ENCODE data around the gene GATA2. TPM values are rescaled to one million over a fixed set of nuclear protein-coding genes. Genes with fewer than 3 reads are reported as not detected.

The GATA2 gene
- total RNA-seq, 1 experiment from 2014 or later = 74.6 TPM

DNA sequence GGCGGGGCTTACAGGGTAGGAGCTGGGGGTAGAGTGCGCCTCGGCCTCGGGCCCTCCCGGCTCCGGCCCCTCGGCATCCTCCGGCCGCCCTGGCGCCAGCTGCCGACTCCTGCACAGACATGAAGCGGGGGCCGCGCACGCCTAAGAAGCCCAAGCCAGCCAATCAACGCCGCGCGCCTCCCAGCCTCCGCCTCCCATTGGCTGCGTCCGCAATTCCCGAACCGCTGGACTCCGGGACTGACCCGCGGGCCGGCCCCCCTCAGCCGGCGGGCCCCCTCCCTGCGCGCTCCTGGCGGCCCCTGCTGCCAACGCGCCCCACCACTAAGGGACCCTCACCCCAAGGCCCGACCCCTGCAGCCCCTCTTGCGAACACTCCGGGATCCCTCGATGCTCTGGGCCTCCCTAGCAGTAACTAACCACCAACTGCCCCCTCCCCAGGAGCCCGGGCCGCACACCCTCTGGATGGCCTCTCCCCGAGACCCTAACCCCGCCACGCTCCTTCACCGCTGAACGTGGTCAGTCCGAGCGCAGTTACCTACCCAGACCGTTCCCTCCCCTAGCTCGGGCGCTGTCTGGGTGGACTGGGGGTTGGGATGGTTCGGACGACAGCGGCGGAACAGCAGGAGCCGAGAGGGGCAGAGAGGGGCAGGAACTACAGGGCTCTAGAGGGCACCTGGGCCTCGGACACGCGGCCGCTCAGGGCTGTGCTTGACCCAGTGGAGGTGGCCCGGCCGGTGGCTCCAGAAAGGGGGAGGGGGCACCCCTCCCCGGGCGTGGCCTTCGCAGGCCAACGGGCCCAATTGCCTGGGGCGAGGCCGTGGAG is 5.0 kb downstream of the GATA2 start:
- Histone ChIP-seq H3K9me3 (ENCODE audit: control insufficient read depth, insufficient read depth, low read depth, low read length) (no peaks in the 10 kb centered on the region), H3K36me3 (ENCODE audit: control insufficient read depth, insufficient read depth, low read length) (peaks cover 3% of the 10 kb centered on the region), H3K27ac (ENCODE audit: low read length) (peak overlapping the region; percentile 97), H3K4me3 (ENCODE audit: low read depth in 2 of 2, low read length in 2 of 2) (peak overlapping the region; percentile 90 to 92), H3K27me3 (ENCODE audit: control insufficient read depth, insufficient read depth, low read length) (no peaks in the 10 kb centered on the region), H3K4me1 (ENCODE audit: control insufficient read depth, insufficient read depth, low read length) (peaks cover 36% of the 10 kb centered on the region)
- BruUV-seq (replicated peaks) = no TSS peak
- intact Hi-C loops (cut with micrococcal nuclease; ENCODE audit: unreplicated experiment) = no loop called here
- in situ Hi-C loops (cut with HindIII; ENCODE audit: low pct_unique_long_range_greater_than_20kb, low sequenced_read_pairs) = no loop called here
- DNase-seq (ENCODE audit: low read depth, low spot score) = no peak
- ChIA-PET CTCF (no interaction called here), POLR2A (interaction anchor here (0.7 kb wide), 1 partner anchor 16 kb away, joined by 8 read pairs; no protein-coding TSS in a partner anchor)
- peak; percentile 86 for ATAC-seq
- TF ChIP-seq SIN3A (IDR thresholded peaks at IDR 0.05; ENCODE audit: borderline replicate concordance, insufficient read depth, low read depth, low read length) = peak; percentile 80; the same call in 1 of the 2 replicates
- TF ChIP-seq, protein P1, sequence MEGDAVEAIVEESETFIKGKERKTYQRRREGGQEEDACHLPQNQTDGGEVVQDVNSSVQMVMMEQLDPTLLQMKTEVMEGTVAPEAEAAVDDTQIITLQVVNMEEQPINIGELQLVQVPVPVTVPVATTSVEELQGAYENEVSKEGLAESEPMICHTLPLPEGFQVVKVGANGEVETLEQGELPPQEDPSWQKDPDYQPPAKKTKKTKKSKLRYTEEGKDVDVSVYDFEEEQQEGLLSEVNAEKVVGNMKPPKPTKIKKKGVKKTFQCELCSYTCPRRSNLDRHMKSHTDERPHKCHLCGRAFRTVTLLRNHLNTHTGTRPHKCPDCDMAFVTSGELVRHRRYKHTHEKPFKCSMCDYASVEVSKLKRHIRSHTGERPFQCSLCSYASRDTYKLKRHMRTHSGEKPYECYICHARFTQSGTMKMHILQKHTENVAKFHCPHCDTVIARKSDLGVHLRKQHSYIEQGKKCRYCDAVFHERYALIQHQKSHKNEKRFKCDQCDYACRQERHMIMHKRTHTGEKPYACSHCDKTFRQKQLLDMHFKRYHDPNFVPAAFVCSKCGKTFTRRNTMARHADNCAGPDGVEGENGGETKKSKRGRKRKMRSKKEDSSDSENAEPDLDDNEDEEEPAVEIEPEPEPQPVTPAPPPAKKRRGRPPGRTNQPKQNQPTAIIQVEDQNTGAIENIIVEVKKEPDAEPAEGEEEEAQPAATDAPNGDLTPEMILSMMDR (IDR thresholded peaks at IDR 0.05) = no peak
- peak; percentile 88 for TF ChIP-seq TCF7L2 (IDR thresholded peaks at IDR 0.05; ENCODE audit: low read depth, low read length)
- peak; percentile 82 for TF ChIP-seq POLR2AphosphoS5 (IDR thresholded peaks at IDR 0.05; ENCODE audit: low read depth, low read length)
- TF ChIP-seq, protein P2, sequence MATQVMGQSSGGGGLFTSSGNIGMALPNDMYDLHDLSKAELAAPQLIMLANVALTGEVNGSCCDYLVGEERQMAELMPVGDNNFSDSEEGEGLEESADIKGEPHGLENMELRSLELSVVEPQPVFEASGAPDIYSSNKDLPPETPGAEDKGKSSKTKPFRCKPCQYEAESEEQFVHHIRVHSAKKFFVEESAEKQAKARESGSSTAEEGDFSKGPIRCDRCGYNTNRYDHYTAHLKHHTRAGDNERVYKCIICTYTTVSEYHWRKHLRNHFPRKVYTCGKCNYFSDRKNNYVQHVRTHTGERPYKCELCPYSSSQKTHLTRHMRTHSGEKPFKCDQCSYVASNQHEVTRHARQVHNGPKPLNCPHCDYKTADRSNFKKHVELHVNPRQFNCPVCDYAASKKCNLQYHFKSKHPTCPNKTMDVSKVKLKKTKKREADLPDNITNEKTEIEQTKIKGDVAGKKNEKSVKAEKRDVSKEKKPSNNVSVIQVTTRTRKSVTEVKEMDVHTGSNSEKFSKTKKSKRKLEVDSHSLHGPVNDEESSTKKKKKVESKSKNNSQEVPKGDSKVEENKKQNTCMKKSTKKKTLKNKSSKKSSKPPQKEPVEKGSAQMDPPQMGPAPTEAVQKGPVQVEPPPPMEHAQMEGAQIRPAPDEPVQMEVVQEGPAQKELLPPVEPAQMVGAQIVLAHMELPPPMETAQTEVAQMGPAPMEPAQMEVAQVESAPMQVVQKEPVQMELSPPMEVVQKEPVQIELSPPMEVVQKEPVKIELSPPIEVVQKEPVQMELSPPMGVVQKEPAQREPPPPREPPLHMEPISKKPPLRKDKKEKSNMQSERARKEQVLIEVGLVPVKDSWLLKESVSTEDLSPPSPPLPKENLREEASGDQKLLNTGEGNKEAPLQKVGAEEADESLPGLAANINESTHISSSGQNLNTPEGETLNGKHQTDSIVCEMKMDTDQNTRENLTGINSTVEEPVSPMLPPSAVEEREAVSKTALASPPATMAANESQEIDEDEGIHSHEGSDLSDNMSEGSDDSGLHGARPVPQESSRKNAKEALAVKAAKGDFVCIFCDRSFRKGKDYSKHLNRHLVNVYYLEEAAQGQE (IDR thresholded peaks at IDR 0.05; ENCODE audit: insufficient read depth in 1 of 2, low read depth in 2 of 2, low read length in 1 of 2) = no peak

DNA sequence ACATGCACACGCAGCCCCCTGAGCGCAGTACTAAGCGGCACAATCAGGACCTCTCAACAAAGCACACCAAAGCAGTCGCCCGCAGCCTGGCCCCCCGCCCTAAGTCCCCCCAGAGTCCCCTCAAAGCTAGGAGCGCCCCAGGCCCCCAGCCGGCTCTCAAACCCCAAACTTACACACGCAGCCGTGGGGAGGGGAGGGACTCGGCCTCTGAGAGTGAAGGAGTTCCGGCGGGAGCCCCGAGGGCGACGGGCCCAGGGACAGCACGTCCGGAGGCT is 5.5 kb downstream of the GATA2 start:
- ChIA-PET POLR2A (no interaction called here), CTCF (no interaction called here)
- in situ Hi-C loops (cut with HindIII; ENCODE audit: low pct_unique_long_range_greater_than_20kb, low sequenced_read_pairs) = no loop called here
- peak overlapping the region; percentile 90 to 92 for H3K4me3 ChIP-seq (ENCODE audit: low read depth in 2 of 2, low read length in 2 of 2)
- no peak for DNase-seq (ENCODE audit: low read depth, low spot score)
- peak overlapping the region; percentile 97 for H3K27ac ChIP-seq (ENCODE audit: low read length)
- H3K9me3 ChIP-seq (ENCODE audit: control insufficient read depth, insufficient read depth, low read depth, low read length) = no peaks in the 10 kb centered on the region
- intact Hi-C loops (cut with micrococcal nuclease; ENCODE audit: unreplicated experiment) = no loop called here
- no peak for ATAC-seq
- TF ChIP-seq, protein P1 (IDR thresholded peaks at IDR 0.05) = no peak
- TF ChIP-seq SIN3A (IDR thresholded peaks at IDR 0.05; ENCODE audit: borderline replicate concordance, insufficient read depth, low read depth, low read length) (no peak; the same call in 1 of the 2 replicates), TCF7L2 (IDR thresholded peaks at IDR 0.05; ENCODE audit: low read depth, low read length) (no peak), POLR2AphosphoS5 (IDR thresholded peaks at IDR 0.05; ENCODE audit: low read depth, low read length) (no peak)
- TF ChIP-seq, protein P2 (IDR thresholded peaks at IDR 0.05; ENCODE audit: insufficient read depth in 1 of 2, low read depth in 2 of 2, low read length in 1 of 2) = no peak
- BruUV-seq (replicated peaks) = no TSS peak
- no peaks in the 10 kb centered on the region for H3K27me3 ChIP-seq (ENCODE audit: control insufficient read depth, insufficient read depth, low read length)
- peaks cover 3% of the 10 kb centered on the region for H3K36me3 ChIP-seq (ENCODE audit: control insufficient read depth, insufficient read depth, low read length)
- peaks cover 41% of the 10 kb centered on the region for H3K4me1 ChIP-seq (ENCODE audit: control insufficient read depth, insufficient read depth, low read length)

All from Panc1 (cell line).